GM18861 (cell line): ENCODE data around the gene RPS16.

Source experiments
- ATAC-seq: cut with Tn5 transposase; IDR thresholded peaks from one replicate; pipeline ENCODE4 v1.9.1; 2021; ENCODE audit not compliant: unreplicated experiment

Gene RPS16

GRCh38 chr19:39389631-39390414 is 45.9 kb downstream of the RPS16 start:
- no peak for ATAC-seq

- no peak for ATAC-seq
Observed at GRCh38 chr19:39388657-39389056, 47.1 kb downstream of the RPS16 start.

GRCh38 chr19:39386557-39386956 is 49.2 kb downstream of the RPS16 start:
- ATAC-seq = no peak

GRCh38 chr19:39385629-39386411 is 49.9 kb downstream of the RPS16 start:
- ATAC-seq = no peak

- no peak for ATAC-seq
Observed at GRCh38 chr19:39384839-39385568, 50.7 kb downstream of the RPS16 start.
